HepG2 (cell line): ENCODE data around the gene MORF4L1. TPM values are rescaled to one million over a fixed set of nuclear protein-coding genes. Genes with fewer than 3 reads are reported as not detected.

Experiments
- ATAC-seq: fragments of 200-7000 bp; cut with Tn5 transposase; 3 replicates; pipeline ENCODE4 v1.9.1; 2020; ENCODE audit warnings: mild to moderate bottlenecking, moderate library complexity
- BruUV-seq: library from RNA; stranded (reverse); fragments of 400-500 nt; replicated peaks from 2 replicates; lab custom pipeline; 2021; lab: Mats Ljungman, UMichigan
- CTCF ChIA-PET: fragments of 300-600 bp; formaldehyde crosslinking; extraction: SDS; loops from one replicate; lab custom pipeline; 2021; ENCODE audit warnings: low total read pairs, inconsistent platforms, low intra/inter-chr PET ratio; lab: Yijun Ruan, JAX
- POLR2A ChIA-PET: fragments of 350-600 bp; sonication (Branson Sonifier 250); formaldehyde crosslinking; loops from one replicate; lab custom pipeline; 2020; ENCODE audit warnings: antibody characterized with exemption, inconsistent platforms; lab: Yijun Ruan, JAX
- DNase-seq: peaks from one replicate; pipeline ENCODE4 v3.0.0-alpha.2; 2015; ENCODE audit warnings: low spot score
- FAIRE-seq: peaks from 3 replicates; lab custom pipeline; 2011; peaks lifted over from hg19 to GRCh38; lab: Jason Lieb, UNC
- H2AFZ ChIP-seq: one replicate; pipeline ENCODE4 v1.6.1; 2011; ENCODE audit warnings: low read length, inconsistent platforms
- H3K27ac ChIP-seq: fragments of 300-600 bp; 3 replicates; pipeline ENCODE4 v1.8.0; 2011; ENCODE audit warnings: mixed run types, mild to moderate bottlenecking, mixed read lengths, low read length, inconsistent platforms; ENCODE audit not compliant: insufficient read depth; ENCODE audit errors: extremely low read length
- H3K27me3 ChIP-seq, 2 experiments: fragments of 200-600 bp in 1 of 2; 2 replicates in 1 of 2; 3 replicates in 1 of 2; pipeline versions ENCODE4 v1.6.0 to v1.8.0; 2011; ENCODE audit warnings: low read length in 2 of 2, mild to moderate bottlenecking in 2 of 2, moderate library complexity in 2 of 2, inconsistent platforms in 1 of 2; ENCODE audit not compliant: insufficient read depth in 2 of 2, control insufficient read depth in 1 of 2
- H3K36me3 ChIP-seq, 2 experiments: fragments of 200-600 bp in 1 of 2; replicated peaks in 1 of 2; 2 replicates in 1 of 2; 3 replicates in 1 of 2; pipeline versions ENCODE4 v1.5.1 to v1.8.0; 2011; ENCODE audit warnings: low read length in 2 of 2, inconsistent platforms in 1 of 2; ENCODE audit not compliant: insufficient read depth in 2 of 2, control insufficient read depth in 1 of 2
- H3K4me1 ChIP-seq: 2 replicates; pipeline ENCODE4 v1.5.1; 2012; ENCODE audit warnings: low read length, inconsistent platforms; ENCODE audit not compliant: insufficient read depth
- H3K4me2 ChIP-seq: 2 replicates; pipeline ENCODE4 v1.6.0; 2011; ENCODE audit warnings: low read depth, low read length, inconsistent platforms
- H3K4me3 ChIP-seq, 3 experiments: fragments of 200-600 bp in 1 of 3; sonication (generic), shearing (Covaris generic) in 1 of 3; replicated peaks in 1 of 3; 2 replicates each; pipeline ENCODE4 v1.5.1; 2011 to 2016; ENCODE audit warnings: low read length in 3 of 3, inconsistent platforms in 2 of 3, low read depth in 2 of 3, mild to moderate bottlenecking in 2 of 3, control low read depth in 1 of 3, mixed read lengths in 1 of 3; ENCODE audit not compliant: insufficient read depth in 1 of 3
- H3K79me2 ChIP-seq: one replicate; pipeline ENCODE4 v1.6.1; 2011; ENCODE audit warnings: low read length, inconsistent platforms; ENCODE audit not compliant: insufficient read depth
- H3K9ac ChIP-seq: 2 replicates; pipeline ENCODE4 v1.6.0; 2011; ENCODE audit warnings: mild to moderate bottlenecking, low read depth, low read length, inconsistent platforms; ENCODE audit not compliant: insufficient read depth
- H3K9me3 ChIP-seq: 2 replicates; pipeline ENCODE4 v1.5.1; 2012; ENCODE audit warnings: mild to moderate bottlenecking, low read length
- H4K20me1 ChIP-seq: 2 replicates; pipeline ENCODE4 v1.6.0; 2011; ENCODE audit warnings: inconsistent platforms, mild to moderate bottlenecking, low read length, moderate library complexity; ENCODE audit not compliant: insufficient read depth
- ONECUT2 ChIP-seq: sonication (generic); formaldehyde crosslinking; IDR thresholded peaks from 2 replicates; pipeline ENCODE4 v1.4.0; 2020; ENCODE audit warnings: missing genetic modification reagents
- RCOR2 ChIP-seq: IDR thresholded peaks from 2 replicates; pipeline ENCODE4 v1.6.1; 2016; ENCODE audit warnings: missing biosample characterization, missing genetic modification reagents
- TCF7L2 ChIP-seq: IDR thresholded peaks from 2 replicates; pipeline ENCODE4 v1.6.1; 2011; ENCODE audit warnings: mild to moderate bottlenecking, low read depth, low read length, moderate library complexity
- ZBTB7B ChIP-seq: sonication (generic); formaldehyde crosslinking; IDR thresholded peaks from 2 replicates; pipeline ENCODE4 v1.4.0; 2020; ENCODE audit warnings: missing genetic modification reagents
- ZBTB8A ChIP-seq: sonication (generic); formaldehyde crosslinking; IDR thresholded peaks from 2 replicates; pipeline ENCODE4 v1.4.0; 2020; ENCODE audit warnings: mild to moderate bottlenecking, low read depth, missing genetic modification reagents, borderline replicate concordance
- ZNF121 ChIP-seq: sonication (generic); formaldehyde crosslinking; IDR thresholded peaks from 2 replicates; pipeline ENCODE4 v1.5.0; 2020; ENCODE audit warnings: mild to moderate bottlenecking, missing genetic modification reagents
- ZNF275 ChIP-seq: sonication (generic); formaldehyde crosslinking; IDR thresholded peaks from 2 replicates; pipeline ENCODE4 v1.8.0; 2022; ENCODE audit warnings: missing genetic modification reagents, mild to moderate bottlenecking, inconsistent platforms, borderline replicate concordance
- WGBS: methylation state at CpG from one replicate; pipeline ENCODE4 v1.1.6; 2017; ENCODE audit warnings: low lambda C conversion rate; 5-methylcytosine and 5-hydroxymethylcytosine counted together
- in situ Hi-C: cut with HindIII; loops from 2 replicates; pipeline ENCODE4 v1.10.0; 2017; ENCODE audit warnings: low pct_unique_long_range_greater_than_20kb; ENCODE audit not compliant: extremely low pct_ligation_motif_present
- intact Hi-C: fragments of 100-400 bp; cut with micrococcal nuclease; formaldehyde crosslinking; loops from one replicate; pipeline ENCODE4 v1.10.0; 2022; ENCODE audit not compliant: unreplicated experiment
- polyA plus RNA-seq, 8 experiments: library from polyadenylated mRNA; depleted of rRNA in 3 of 8; stranded (reverse) in 7 of 8; unstranded in 1 of 8; fragments of >200 nt; fragmentation: Illumina TruSeq in 4 of 8; extraction: Trizol in 4 of 8; gene quantifications; 2 replicates each; pipeline versions ENCODE4 v1.2.1 to v1.2.3, GENCODE V29; 2011 to 2016; ENCODE audit warnings: low read depth in 4 of 8, missing spikeins in 1 of 8, mixed read lengths in 1 of 8; ENCODE audit not compliant: insufficient read depth in 1 of 8
- total RNA-seq, 5 experiments: library from RNA; depleted of rRNA; stranded (reverse); fragments of >200 nt; fragmentation: Illumina TruSeq; extraction: Trizol; gene quantifications; 2 replicates each; pipeline ENCODE4 v1.2.3, GENCODE V29; 2016; ENCODE audit warnings: low read depth in 1 of 5

MORF4L1 gene
- total and polyA plus RNA-seq, 2 of the 13 experiments (the other 11 are each of a cell fraction or from before 2014, with no cell fraction given): 218 to 219 TPM

GRCh38 chr15:78850941-78851755 is 21.5 kb upstream of the MORF4L1 start (continued):
- TF ChIP-seq ZNF275 (CRISPR knock-in tag): no peak
- 0 out of 2 replicates have a peak, but pooled peaks have one; percentile 40 for TF ChIP-seq ONECUT2 (CRISPR knock-in tag)
- TF ChIP-seq ZBTB8A: no peak
- TF ChIP-seq TCF7L2: no peak
- TF ChIP-seq ZBTB7B (CRISPR knock-in tag): peak; percentile 52; the same call in 1 of the 2 replicates

- no peak overlapping the region for H3K27ac ChIP-seq
- no peaks in the 10 kb centered on the region for H3K36me3 ChIP-seq
- no peaks in the 10 kb centered on the region for H3K9me3 ChIP-seq
- H2AFZ ChIP-seq: no peak overlapping the region
- H3K27me3 ChIP-seq: no peaks in the 10 kb centered on the region
- POLR2A ChIA-PET: no interaction called here
- CTCF ChIA-PET: no interaction called here
- no peak overlapping the region for H3K4me3 ChIP-seq
- in situ Hi-C loops: no loop called here
- peaks cover 32% of the 10 kb centered on the region for H3K4me1 ChIP-seq
- intact Hi-C loops: no loop called here
- FAIRE-seq: no peak
- no peak overlapping the region for H3K9ac ChIP-seq
- no peak for TF ChIP-seq RCOR2 (CRISPR knock-in tag)
- peak; percentile 58; the same call in 1 of the 2 replicates for TF ChIP-seq ZNF121 (CRISPR knock-in tag)
- DNase-seq: no peak
- no peak overlapping the region for H3K4me2 ChIP-seq
- ATAC-seq: no peak
- BruUV-seq: no TSS peak
- no peaks in the 10 kb centered on the region for H3K79me2 ChIP-seq
- 85% methylated on average over 5 of the region's 6 CpGs for WGBS
- no peaks in the 10 kb centered on the region for H4K20me1 ChIP-seq
Measured at GRCh38 chr15:78853500-78853899, 19.2 kb upstream of the MORF4L1 start.
